Measurements from ENCODE around the gene ASCL3.
"Not testable (repeated sequence)": the region's sequence is repeated elsewhere in the genome, so short reads cannot be mapped to it uniquely, and the experiment has no call there.

Gene ASCL3

GRCh38 chr11:8910649-8911026, 32.2 kb downstream of the ASCL3 start:
- DNase-seq (ENCODE audit: low read depth in 2 of 2): no peak

- DNase-seq (ENCODE audit: low read depth in 2 of 2): no peak
These were observed 34.7 kb downstream of the ASCL3 start for GRCh38 chr11:8908099-8908498.

- DNase-seq (ENCODE audit: low read depth in 2 of 2): no peak
These were observed 35.7 kb downstream of the ASCL3 start for GRCh38 chr11:8907116-8907515.

GRCh38 chr11:8905528-8906165, 37.2 kb downstream of the ASCL3 start:
- no peak for DNase-seq (ENCODE audit: low read depth in 2 of 2)

- no peak for DNase-seq (ENCODE audit: low read depth in 2 of 2)
These were observed 43.6 kb downstream of the ASCL3 start for GRCh38 chr11:8899119-8899753.

- not testable (repeated sequence) for DNase-seq (ENCODE audit: low read depth in 2 of 2)
These were observed 51.6 kb downstream of the ASCL3 start for GRCh38 chr11:8891185-8891584.
